HG03066 (cell line): ENCODE results near the gene HECTD2.
"Not testable (repeated sequence)": the region's sequence is repeated elsewhere in the genome, so short reads cannot be mapped to it uniquely, and the experiment has no call there.

Experiments used
- ATAC-seq: cut with Tn5 transposase; IDR thresholded peaks from one replicate; pipeline ENCODE4 v1.9.1; 2021; ENCODE audit warnings: low read depth; ENCODE audit not compliant: unreplicated experiment

Gene HECTD2

GRCh38 chr10:91412354-91413087 is 2.4 kb downstream of the HECTD2 start:
- no peak for ATAC-seq

GRCh38 chr10:91415816-91416215 is 5.7 kb downstream of the HECTD2 start:
- ATAC-seq: no peak

- ATAC-seq: no peak
These were observed 6.3 kb downstream of the HECTD2 start for GRCh38 chr10:91416339-91416855.

- ATAC-seq: no peak
These were observed 8.3 kb downstream of the HECTD2 start for GRCh38 chr10:91418416-91418815.

- ATAC-seq: no peak
These were observed 10.7 kb downstream of the HECTD2 start for GRCh38 chr10:91420868-91421267.

- no peak for ATAC-seq
These were observed 12.8 kb downstream of the HECTD2 start for GRCh38 chr10:91422915-91423314.

- no peak for ATAC-seq
These were observed 13.9 kb downstream of the HECTD2 start for GRCh38 chr10:91424016-91424415.

GRCh38 chr10:91432175-91432574 is 22.0 kb downstream of the HECTD2 start:
- no peak for ATAC-seq

- ATAC-seq: no peak
These were observed 23.5 kb downstream of the HECTD2 start for GRCh38 chr10:91433620-91434019.

- no peak for ATAC-seq
These were observed 23.9 kb downstream of the HECTD2 start for GRCh38 chr10:91434041-91434440.

GRCh38 chr10:91435241-91435640 is 25.1 kb downstream of the HECTD2 start:
- ATAC-seq: no peak

- ATAC-seq: not testable (repeated sequence)
These were observed 28.1 kb downstream of the HECTD2 start for GRCh38 chr10:91438228-91438627.

- no peak for ATAC-seq
These were observed 34.4 kb downstream of the HECTD2 start for GRCh38 chr10:91444211-91445182.

- no peak for ATAC-seq
These were observed 41.9 kb downstream of the HECTD2 start for GRCh38 chr10:91452063-91452462.

- ATAC-seq: no peak
These were observed 43.4 kb downstream of the HECTD2 start for GRCh38 chr10:91453535-91453934.

- ATAC-seq: not testable (repeated sequence)
These were observed 45.0 kb downstream of the HECTD2 start for GRCh38 chr10:91455135-91455534.

- ATAC-seq: no peak
These were observed 50.5 kb downstream of the HECTD2 start for GRCh38 chr10:91460681-91461080.

- ATAC-seq: no peak
These were observed 52.3 kb downstream of the HECTD2 start for GRCh38 chr10:91462423-91462822.

- no peak for ATAC-seq
These were observed 54.4 kb downstream of the HECTD2 start for GRCh38 chr10:91464500-91464899.

GRCh38 chr10:91465261-91465660 is 55.1 kb downstream of the HECTD2 start:
- ATAC-seq: no peak

- ATAC-seq: no peak
These were observed 57.0 kb downstream of the HECTD2 start for GRCh38 chr10:91467114-91467513.
